IPS-18c (cell line): ENCODE measurements around the gene SPDYE4.
"Not testable (repeated sequence)": the region's sequence is repeated elsewhere in the genome, so short reads cannot be mapped to it uniquely, and the experiment has no call there.

ENCODE experiments used
- H3K4me3 ChIP-seq: 2 replicates; pipeline ENCODE4 v1.7.0; 2013; ENCODE audit warnings: low read depth, mild to moderate bottlenecking, low read length, moderate library complexity; ENCODE audit not compliant: insufficient read depth
- H3K9me3 ChIP-seq: one replicate; pipeline ENCODE4 v1.6.1; 2013; ENCODE audit warnings: mild to moderate bottlenecking, low read length, moderate library complexity; ENCODE audit not compliant: control insufficient read depth, insufficient read depth

The SPDYE4 gene, protein sequence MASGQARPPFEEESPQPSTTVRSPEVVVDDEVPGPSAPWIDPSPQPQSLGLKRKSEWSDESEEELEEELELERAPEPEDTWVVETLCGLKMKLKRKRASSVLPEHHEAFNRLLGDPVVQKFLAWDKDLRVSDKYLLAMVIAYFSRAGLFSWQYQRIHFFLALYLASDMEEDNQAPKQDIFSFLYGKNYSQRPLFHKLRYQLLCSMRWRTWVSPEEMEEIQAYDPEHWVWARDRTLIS

DNA sequence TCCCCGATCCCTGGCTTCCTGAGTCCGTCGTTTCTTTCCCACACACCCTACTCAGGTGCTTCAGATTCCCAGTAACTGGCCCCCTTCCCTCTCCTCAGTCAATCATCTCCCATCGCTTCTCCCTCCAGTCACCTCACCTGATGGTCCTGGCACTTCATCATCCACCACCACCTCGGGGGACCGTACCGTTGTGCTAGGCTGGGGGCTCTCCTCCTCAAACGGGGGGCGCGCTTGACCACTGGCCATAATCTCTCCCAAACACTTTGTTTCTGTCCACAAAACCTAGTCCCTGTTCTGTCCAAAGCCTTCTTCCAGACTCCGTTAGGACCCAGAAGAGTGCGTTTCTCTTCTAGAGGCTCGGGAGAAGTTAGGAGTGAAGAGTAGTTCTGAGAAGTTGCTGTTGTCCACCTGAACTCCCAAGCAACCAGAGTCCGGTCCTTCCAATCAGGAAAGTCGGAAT lies at the start of gene SPDYE4:
SPDYE4 (minus strand) TSS at position 410 of the 460 bp plus-strand sequence; CDS start at position 246, 164 bp downstream.
- H3K4me3 ChIP-seq: no peak within 1 kb of the TSS
- H3K9me3 ChIP-seq: no peaks in the 10 kb centered on the region

DNA sequence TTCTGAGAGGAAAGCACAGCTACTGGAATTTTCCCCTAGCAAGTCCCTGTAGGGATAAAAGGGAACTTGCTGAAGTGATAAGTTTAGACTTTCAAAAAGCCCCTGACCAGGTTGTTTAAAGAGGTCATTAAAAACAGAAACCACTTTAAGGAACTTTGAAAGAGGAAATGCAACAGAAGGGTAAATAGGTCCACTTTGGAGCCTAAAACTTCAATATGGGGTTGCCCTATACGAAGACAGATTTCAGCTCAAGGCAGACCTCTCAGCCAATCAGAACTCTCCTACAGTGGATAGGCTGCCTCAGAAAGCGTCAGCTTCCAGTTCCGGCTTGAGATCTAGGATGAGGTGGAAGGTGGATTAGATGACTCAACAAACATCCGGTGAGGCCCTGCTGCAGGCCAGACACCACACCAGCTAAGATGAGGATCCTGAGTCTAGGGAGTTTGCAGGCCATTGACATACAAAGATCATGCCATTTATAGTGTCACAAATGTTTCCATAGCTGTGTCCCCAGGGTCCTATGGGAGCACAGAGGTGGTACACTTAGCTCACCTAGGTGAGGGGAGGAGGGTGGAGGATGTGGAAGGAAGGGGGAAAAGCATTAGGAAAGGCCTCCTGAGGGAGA lies 48.7 kb upstream of the SPDYE4 start:
- Histone ChIP-seq H3K4me3 (no peak overlapping the region), H3K9me3 (no peaks in the 10 kb centered on the region)

DNA sequence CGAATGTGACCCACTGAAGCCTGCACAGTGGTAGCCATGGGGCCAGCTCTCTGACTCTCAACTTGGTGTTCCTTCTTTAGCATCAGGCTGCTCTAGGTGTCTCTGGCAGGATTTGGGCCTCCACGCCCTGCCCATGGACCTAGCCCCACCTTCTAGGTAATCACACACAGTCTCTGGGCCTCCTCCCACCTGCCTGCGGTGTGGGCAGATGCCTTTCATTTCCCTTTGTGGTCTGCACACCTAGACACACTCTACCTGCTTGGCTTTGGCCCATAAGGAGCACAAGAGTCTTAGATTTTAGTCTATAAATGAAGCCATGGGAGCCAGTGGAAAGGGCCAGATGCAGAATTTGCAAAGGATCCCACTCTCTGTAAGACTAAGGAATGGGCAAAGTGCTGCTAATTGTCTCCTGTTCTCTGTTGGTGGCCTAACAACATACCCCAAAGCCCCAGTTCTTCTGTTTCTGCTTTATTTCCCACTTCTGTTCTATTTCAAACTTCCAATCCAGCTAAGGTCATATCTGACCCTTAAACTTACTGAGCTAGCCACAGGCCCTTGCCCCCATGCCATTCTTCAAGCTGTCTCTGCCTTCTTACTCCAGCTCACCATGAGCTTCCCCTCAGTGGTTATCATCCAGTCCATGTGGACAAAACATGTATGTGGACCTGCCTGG lies 48.0 kb upstream of the SPDYE4 start:
- Histone ChIP-seq H3K4me3 (no peak overlapping the region), H3K9me3 (no peaks in the 10 kb centered on the region)

DNA sequence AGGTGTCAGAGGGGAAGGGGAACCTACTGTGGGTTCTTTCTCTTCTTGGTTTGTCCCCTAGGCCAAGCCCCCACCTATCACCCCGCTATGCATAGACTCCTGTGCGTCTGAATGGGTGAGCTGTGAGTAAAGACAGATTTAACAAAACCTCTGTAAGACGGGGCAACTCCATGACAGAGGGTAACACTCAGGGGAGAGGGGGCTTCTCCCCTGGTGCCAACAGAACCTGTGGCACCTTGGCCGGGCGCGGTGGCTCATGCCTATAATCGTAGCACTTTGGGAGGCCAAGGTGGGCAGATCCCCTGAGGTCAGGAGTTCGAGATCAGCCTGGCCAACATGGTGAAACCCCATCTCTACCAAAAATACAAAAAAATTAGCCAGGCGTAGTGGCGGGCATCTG lies 47.0 kb upstream of the SPDYE4 start:
- not testable (repeated sequence) for H3K9me3 ChIP-seq, H3K4me3 ChIP-seq

DNA sequence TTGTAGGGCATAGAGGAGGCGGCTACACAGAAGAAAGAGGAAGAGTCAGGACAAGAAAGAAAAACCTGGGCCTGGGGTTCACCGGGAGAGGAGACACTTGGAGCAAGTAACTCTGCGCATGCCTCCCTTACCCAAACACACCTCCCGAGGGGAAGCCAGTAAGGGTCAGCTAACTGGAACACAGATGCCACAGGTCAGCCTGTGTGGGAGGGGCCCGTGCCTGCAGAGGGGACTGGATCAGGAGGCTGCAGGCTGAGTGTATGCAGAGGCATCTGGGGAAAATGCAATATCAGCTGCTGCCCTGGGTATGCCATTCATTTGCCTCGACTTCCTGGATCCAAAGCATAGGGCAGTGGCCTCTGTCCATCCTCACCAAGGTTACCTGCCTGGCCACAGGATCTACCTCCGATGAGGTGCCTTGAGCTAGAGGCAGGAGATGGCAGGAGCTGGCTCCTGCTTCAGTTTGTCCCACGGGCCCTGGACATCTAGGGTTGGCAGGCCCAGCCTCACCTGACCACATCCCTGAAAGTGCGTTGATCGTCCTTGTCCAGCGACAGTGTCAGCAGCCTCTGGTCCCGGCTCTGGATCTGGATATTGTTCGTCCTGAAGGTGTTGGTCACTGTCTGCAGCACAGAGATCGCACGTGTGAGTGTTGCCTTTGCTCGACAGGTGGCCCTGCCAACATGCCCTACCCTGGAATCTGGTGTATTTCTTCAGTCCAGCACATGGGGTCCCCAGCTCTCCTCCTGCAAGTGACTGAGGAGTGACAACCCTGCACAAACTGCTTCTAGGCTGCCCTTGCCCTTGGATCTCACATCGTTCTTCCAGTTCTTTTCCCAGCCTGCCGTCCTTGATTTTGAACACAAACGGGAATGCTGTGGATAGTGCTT lies 45.4 kb upstream of the SPDYE4 start:
- Histone ChIP-seq H3K4me3 (no peak overlapping the region), H3K9me3 (peaks cover 2% of the 10 kb centered on the region)

DNA sequence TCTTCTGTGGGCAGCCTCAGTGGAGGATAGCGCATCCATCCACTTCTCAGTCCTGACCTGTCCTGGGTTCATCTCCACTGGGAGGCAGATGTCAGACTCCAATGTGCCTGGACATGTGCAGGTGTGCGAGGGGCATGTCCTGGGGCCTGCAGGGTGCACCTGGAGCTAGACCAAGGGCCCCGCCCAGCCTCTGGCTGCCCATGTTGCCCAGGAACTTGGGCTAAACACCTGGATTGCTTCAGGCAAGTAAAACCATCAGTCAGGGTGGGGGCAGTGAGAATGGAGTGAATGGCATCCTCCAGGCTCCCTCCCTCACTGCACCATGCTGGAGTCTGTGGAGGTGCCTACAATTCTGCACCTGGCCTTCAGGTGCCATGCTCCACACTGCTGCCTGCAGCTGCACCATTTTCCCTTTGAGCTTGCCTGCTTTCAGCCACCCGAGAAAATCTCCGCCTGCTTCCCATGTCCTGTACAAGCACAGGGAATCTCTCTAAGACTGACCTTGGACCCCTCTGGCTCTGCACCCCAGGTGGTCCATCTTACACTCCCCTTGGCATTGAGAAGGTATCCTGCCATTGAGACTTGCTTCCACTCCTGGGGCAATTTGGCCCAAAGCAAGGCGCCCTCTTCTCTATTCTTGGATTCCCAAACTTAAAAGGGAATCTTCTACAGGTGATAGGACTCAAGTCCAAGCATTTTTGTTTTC lies 42.9 kb upstream of the SPDYE4 start:
- no peak overlapping the region for H3K4me3 ChIP-seq
- peaks cover 2% of the 10 kb centered on the region for H3K9me3 ChIP-seq

DNA sequence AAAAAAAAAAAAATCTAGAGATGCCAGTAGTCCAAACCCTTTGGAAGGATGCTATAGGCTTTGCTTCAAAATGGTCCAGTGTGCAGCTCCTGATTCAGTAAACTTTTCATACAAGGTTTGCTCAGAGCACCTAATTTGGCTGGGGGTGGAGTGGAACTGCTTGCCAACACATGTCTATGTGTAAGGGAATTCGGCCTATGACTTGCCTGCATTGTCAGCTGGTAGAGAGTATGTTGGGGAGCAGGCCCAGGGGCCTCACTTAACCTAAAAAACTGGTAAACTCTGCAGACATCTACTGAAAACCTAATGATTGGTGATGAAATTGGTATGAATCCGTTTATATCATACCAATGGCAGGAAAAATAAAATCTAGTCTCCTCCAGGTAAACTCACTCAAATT lies 42.3 kb upstream of the SPDYE4 start:
- Histone ChIP-seq H3K4me3 (no peak overlapping the region), H3K9me3 (peaks cover 2% of the 10 kb centered on the region)

DNA sequence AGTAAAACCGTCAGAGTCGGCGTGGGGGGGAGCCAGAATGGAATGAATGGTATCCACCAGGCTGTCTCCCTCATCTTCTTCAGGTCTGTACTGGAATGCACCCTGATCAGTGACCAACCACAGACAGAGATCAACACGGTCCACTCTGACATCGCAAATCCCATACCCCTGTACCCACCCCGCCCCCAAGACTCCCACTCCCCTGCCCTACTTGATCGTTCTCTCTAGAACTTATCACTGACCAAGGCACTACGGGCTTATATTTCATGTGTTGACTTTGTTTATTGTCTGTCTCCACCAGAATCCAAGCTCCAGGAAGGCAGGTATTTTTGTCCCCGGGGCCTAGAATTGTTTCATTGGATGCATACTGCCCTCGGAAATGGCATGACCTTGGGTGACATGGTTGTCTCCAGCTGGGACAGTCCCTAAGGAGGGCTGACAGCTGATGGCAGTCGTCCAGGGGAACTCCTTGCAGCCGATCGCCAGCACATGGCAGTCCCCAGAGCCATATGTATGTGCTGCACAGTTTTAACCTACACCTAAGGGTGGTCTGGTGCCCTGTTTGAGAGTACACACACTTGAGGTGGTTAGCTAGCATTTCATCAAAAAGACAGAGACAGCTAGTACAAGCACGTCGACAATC lies 41.3 kb upstream of the SPDYE4 start:
- Histone ChIP-seq H3K9me3 (peaks cover 2% of the 10 kb centered on the region), H3K4me3 (peak overlapping the region; percentile 34)

DNA sequence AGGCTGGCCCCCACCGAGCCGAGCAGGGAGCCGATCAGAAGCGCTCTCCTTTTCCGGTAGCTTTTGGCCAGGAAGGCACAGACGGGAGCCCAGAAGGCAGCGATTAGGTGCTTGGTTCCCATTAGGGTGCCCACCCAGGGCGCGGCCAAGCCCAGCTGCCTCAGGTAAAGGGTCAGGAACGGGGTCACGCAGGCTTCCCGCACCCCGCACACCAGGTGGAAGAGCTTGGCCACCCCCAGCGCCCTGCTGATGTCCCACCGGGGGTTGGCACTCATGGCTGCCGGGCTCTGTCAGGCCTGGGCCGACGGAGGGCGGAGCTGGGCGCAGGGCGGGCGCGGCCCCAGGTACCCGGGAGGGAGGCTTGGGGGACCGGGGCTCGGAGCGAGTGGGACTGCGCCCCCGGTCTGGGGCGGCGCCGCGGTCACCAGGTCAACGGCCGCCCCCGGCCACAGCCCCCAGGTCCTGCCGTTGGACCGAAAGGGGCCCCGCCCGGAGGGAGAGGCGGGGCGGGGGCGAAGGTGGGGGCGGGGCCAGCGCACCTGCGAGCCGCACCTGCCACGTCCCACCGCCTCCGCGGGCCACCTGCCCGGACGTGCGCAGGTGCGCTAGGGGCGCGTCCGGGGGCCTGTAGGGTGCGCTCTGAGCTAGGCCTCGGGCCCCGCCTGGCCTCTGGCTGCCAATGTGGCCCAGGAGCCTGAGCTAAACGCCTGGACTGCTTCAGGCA lies 40.7 kb upstream of the SPDYE4 start, which contains the start of gene MFSD6L:
MFSD6L (minus strand) TSS at position 520 of the 724 bp plus-strand sequence; CDS start at position 275, 245 bp downstream.
- H3K9me3 ChIP-seq: peaks cover 2% of the 10 kb centered on the region
- peak within 1 kb of the TSS; percentile 71 for H3K4me3 ChIP-seq

DNA sequence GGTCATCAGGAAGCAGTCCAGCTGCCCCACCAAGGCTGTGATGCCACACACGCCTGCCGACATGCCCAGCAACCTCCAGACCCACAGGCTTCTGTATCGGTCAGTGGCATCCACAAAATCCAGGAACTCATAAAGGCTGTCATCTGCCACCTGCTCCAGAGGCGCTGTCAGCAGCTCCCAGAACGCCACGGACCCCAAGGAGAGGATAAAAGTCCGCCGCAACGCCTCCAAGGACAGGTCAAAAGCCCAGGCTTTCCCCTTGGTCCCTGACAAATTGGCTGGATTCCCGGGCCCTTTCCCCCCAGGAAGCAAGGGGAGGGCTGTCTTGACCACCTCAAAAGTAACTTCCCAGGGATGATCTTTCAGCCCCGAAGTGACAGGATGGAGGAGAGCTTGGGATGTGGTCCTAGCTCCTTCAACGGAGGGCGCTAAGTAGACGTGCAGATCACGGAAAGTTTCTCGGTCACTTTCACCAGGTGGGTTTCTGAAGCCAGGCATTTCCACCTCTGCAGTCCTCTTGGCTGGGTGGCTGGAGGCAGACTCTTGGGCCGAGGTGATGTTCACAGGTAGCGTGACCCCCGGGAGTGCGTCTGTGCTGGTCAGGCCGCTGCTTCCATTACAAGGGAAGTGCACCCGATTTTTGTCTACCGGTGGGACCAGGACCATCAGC lies 40.0 kb upstream of the SPDYE4 start:
- peak overlapping the region; percentile 71 for H3K4me3 ChIP-seq

DNA sequence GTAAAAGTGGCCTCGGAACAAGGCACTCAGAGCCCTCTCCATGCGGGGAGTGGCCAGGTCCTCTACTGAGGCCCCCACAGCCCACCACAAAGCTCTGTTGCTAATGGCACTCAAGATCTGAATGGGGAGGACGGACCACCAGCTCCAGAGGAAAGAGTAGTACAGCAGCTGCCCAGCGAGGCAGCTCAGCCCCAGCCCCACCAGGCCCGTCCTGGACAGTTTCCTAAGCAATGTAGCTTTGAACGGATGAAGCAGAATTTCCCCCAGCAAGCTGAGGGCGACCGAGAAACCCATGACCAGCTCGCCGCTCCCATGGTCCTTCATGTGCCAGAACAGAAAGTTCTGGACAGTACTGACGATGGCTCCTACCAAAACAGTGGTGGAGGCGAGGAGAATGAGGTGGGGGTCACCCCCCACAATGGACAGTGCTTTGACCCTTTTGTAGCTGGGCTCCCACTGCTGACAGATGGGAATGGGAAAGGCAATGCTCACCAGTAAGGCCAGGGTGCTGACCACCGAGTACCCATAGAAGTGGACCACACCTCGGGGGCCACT lies 39.4 kb upstream of the SPDYE4 start:
- Histone ChIP-seq H3K9me3 (peaks cover 2% of the 10 kb centered on the region), H3K4me3 (no peak overlapping the region)

More for the DNA sequence above, 40.0 kb upstream of the SPDYE4 start:
- H3K9me3 ChIP-seq: peaks cover 2% of the 10 kb centered on the region

DNA sequence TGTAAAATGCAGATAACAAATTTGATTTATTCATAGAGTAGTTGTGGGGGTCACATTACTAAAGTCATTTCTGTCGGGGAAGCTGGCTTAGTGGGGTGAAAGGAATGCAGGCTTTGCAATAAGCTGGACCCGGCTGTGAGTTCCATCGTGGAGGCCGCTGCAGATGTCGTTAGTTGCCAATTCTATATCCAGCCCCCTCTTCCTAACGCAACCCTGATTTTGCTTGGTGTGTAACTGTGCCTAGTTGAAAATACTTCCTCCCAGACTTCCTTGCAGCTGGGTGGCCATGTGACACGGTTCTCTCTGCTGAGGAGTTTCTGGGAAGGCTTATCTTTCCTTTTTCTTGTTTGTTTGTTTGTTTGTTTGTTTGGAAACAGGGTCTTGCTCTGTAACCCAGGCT lies 36.3 kb upstream of the SPDYE4 start:
- no peak overlapping the region for H3K4me3 ChIP-seq
- peaks cover 4% of the 10 kb centered on the region for H3K9me3 ChIP-seq

DNA sequence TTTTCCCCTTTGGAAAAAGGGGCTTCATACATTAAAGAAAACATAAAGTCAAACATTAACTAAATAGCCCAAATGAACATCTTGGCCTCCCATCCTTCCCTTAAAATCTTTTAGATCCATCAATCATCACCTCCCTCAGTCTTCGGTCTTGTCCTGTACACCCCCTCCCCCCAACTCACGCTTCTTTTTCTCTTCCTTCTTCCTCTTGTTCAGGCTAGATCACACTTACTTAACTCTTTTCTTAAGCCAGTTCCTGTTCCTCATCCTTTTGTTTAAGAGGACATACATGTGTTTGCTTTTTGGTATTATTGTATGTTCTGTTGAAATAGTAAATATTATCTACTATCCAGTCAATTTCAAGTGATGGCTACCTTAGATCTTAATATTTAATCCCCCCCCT lies 35.3 kb upstream of the SPDYE4 start:
- Histone ChIP-seq H3K4me3 (no peak overlapping the region), H3K9me3 (peaks cover 4% of the 10 kb centered on the region)

DNA sequence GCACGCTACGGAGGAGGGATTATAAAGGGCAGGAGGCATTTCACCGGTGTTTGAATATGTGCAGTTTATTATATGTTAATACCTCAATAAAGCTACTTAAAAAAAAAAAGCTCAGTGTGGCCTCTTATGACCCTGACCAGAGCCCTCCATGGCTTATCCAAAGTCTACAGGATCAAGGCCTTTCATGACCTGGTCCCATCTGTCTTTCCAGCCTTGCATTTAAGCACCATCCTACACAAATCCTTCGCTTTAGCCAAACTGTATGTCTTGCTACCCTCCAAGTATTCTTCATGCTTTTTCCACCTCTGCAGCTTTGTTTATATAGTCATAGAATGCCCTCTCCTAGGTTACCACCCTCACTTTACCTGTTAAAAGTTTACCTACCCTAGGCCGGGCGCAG lies 34.3 kb upstream of the SPDYE4 start:
- Histone ChIP-seq H3K9me3 (peaks cover 4% of the 10 kb centered on the region), H3K4me3 (no peak overlapping the region)

DNA sequence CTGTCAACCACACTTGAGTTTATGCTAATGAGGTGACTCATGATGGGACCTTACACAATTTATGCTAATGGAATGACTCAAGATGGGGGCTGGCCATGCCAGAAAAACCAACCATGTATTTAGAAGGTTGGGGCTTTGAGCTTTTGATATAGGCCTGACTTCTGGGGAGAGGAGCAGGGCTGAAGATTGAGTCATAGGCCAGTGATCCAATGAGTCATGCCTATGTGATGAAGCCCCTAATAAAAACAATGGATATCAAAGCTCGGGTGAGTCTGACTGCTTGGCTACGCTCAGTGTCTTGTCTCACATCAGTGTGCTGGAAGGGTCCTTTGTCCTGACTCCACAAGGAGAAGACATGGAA lies 33.5 kb upstream of the SPDYE4 start:
- Histone ChIP-seq H3K9me3 (peaks cover 4% of the 10 kb centered on the region), H3K4me3 (no peak overlapping the region)
